Left renal cortex interstitium (tissue), 4 donors: Measurements from ENCODE around the gene ACTR3C. TPM values are rescaled to one million over a fixed set of nuclear protein-coding genes. Genes with fewer than 3 reads are reported as not detected.
"Not testable (repeated sequence)": the region's sequence is repeated elsewhere in the genome, so short reads cannot be mapped to it uniquely, and the experiment has no call there.

Experiments used
- DNase-seq, 4 donors: peaks; one replicate each; pipeline ENCODE4 v3.0.0-alpha.2; 2013; ENCODE audit warnings: low read depth in 4 of 4, low spot score in 2 of 4, missing footprints in 1 of 4
- polyA plus RNA-seq, 4 donors: library from polyadenylated mRNA; unstranded; fragments of 120-200 nt; gene quantifications; one replicate each; pipeline ENCODE4 v1.2.1, GENCODE V29; 2013; ENCODE audit not compliant: insufficient read length in 4 of 4

ACTR3C gene
- polyA plus RNA-seq, 4 donors: 7.4 to 9.4 (median 7.5) TPM

- DNase-seq: not testable (repeated sequence)
Measured at GRCh38 chr7:150287815-150288214, 35.5 kb downstream of the ACTR3C start.

GRCh38 chr7:150285849-150286754 lies 37.2 kb downstream of the ACTR3C start:
- not testable (repeated sequence) for DNase-seq

GRCh38 chr7:150283608-150284007 lies 39.7 kb downstream of the ACTR3C start:
- DNase-seq: not testable (repeated sequence)

- not testable (repeated sequence) for DNase-seq
Measured at GRCh38 chr7:150283111-150283510, 40.2 kb downstream of the ACTR3C start.

- not testable (repeated sequence) for DNase-seq
Measured at GRCh38 chr7:150281681-150282403, 41.5 kb downstream of the ACTR3C start.

- not testable (repeated sequence) for DNase-seq
Measured at GRCh38 chr7:150278383-150278782, 45.0 kb downstream of the ACTR3C start.

- DNase-seq: not testable (repeated sequence)
Measured at GRCh38 chr7:150276132-150276695, 47.1 kb downstream of the ACTR3C start.

- not testable (repeated sequence) for DNase-seq
Measured at GRCh38 chr7:150271898-150272297, 51.4 kb downstream of the ACTR3C start.

- DNase-seq: not testable (repeated sequence)
Measured at GRCh38 chr7:150270101-150270824, 53.1 kb downstream of the ACTR3C start.

- DNase-seq: not testable (repeated sequence)
Measured at GRCh38 chr7:150268798-150269197, 54.5 kb downstream of the ACTR3C start.

- not testable (repeated sequence) for DNase-seq
Measured at GRCh38 chr7:150268287-150268686, 55.1 kb downstream of the ACTR3C start.

GRCh38 chr7:150266953-150267665 lies 56.2 kb downstream of the ACTR3C start:
- not testable (repeated sequence) for DNase-seq

GRCh38 chr7:150262656-150263055 lies 60.7 kb downstream of the ACTR3C start:
- DNase-seq: not testable (repeated sequence)

GRCh38 chr7:150247745-150248144 lies 75.6 kb downstream of the ACTR3C start:
- DNase-seq: not testable (repeated sequence)

GRCh38 chr7:150245208-150245607 lies 78.1 kb downstream of the ACTR3C start:
- DNase-seq: not testable (repeated sequence)

- not testable (repeated sequence) for DNase-seq
Measured at GRCh38 chr7:150242935-150243334, 80.4 kb downstream of the ACTR3C start.

- not testable (repeated sequence) for DNase-seq
Measured at GRCh38 chr7:150225444-150225843, 97.9 kb downstream of the ACTR3C start.

GRCh38 chr7:150222083-150222972 lies 101.0 kb downstream of the ACTR3C start:
- DNase-seq: not testable (repeated sequence)
